Keratinocyte (primary cell): Measurements from ENCODE around the gene CIZ1. TPM values are rescaled to one million over a fixed set of nuclear protein-coding genes. Genes with fewer than 3 reads are reported as not detected.

ENCODE experiments used
- DNase-seq: peaks from one replicate; pipeline ENCODE4 v3.0.0-alpha.2; 2011; ENCODE audit warnings: low read depth, missing footprints, low spot score
- FAIRE-seq: peaks from 2 replicates; lab custom pipeline; 2011; peaks lifted over from hg19 to GRCh38; lab: Jason Lieb, UNC
- H2AFZ ChIP-seq: 2 replicates; pipeline ENCODE4 v1.6.0; 2012; ENCODE audit warnings: low read length, control low read depth, inconsistent platforms; ENCODE audit not compliant: control insufficient read depth
- H3K27ac ChIP-seq: 2 replicates; pipeline ENCODE4 v1.5.1; 2011; ENCODE audit warnings: low read length; ENCODE audit not compliant: control insufficient read depth, insufficient read depth
- H3K27me3 ChIP-seq: 3 replicates; pipeline ENCODE4 v1.6.0; 2011; ENCODE audit warnings: low read length; ENCODE audit not compliant: control insufficient read depth, insufficient read depth; ENCODE audit errors: extremely low read depth
- H3K36me3 ChIP-seq, 2 experiments: 2 replicates in 1 of 2; 3 replicates in 1 of 2; pipeline ENCODE4 v1.5.1; 2011; ENCODE audit warnings: low read length in 2 of 2, mild to moderate bottlenecking in 1 of 2; ENCODE audit not compliant: control insufficient read depth in 2 of 2, insufficient read depth in 2 of 2; ENCODE audit errors: extremely low read depth in 1 of 2
- H3K4me1 ChIP-seq: 3 replicates; pipeline ENCODE4 v1.5.1; 2011; ENCODE audit warnings: low read length; ENCODE audit not compliant: control insufficient read depth, insufficient read depth; ENCODE audit errors: extremely low read depth
- H3K4me2 ChIP-seq: 3 replicates; pipeline ENCODE4 v1.6.0; 2011; ENCODE audit warnings: low read depth, low read length; ENCODE audit not compliant: control insufficient read depth, insufficient read depth; ENCODE audit errors: extremely low read depth
- H3K4me3 ChIP-seq, 3 experiments: fragments of 200-600 bp in 1 of 3; sonication (generic) in 1 of 3; 2 replicates in 2 of 3; 3 replicates in 1 of 3; pipeline ENCODE4 v1.5.1; 2011 to 2016; ENCODE audit warnings: low read length in 3 of 3, mild to moderate bottlenecking in 3 of 3, control low read depth in 2 of 3, inconsistent platforms in 1 of 3, low read depth in 1 of 3, mixed read lengths in 1 of 3, mixed run types in 1 of 3, moderate library complexity in 1 of 3; ENCODE audit not compliant: control insufficient read depth in 2 of 3, insufficient read depth in 2 of 3; ENCODE audit errors: extremely low read depth in 1 of 3
- H3K79me2 ChIP-seq: 2 replicates; pipeline ENCODE4 v1.6.0; 2012; ENCODE audit warnings: low read length; ENCODE audit not compliant: control insufficient read depth, insufficient read depth
- H3K9ac ChIP-seq: 3 replicates; pipeline ENCODE4 v1.6.0; 2011; ENCODE audit warnings: low read length; ENCODE audit not compliant: control insufficient read depth, insufficient read depth; ENCODE audit errors: extremely low read depth
- H3K9me1 ChIP-seq: 3 replicates; pipeline ENCODE4 v1.6.0; 2011; ENCODE audit warnings: low read length; ENCODE audit not compliant: control insufficient read depth, insufficient read depth; ENCODE audit errors: extremely low read depth
- H3K9me3 ChIP-seq: 2 replicates; pipeline ENCODE4 v1.5.1; 2012; ENCODE audit warnings: low read depth, low read length; ENCODE audit not compliant: control insufficient read depth
- H4K20me1 ChIP-seq: 3 replicates; pipeline ENCODE4 v1.6.0; 2011; ENCODE audit warnings: low read length; ENCODE audit not compliant: control insufficient read depth, insufficient read depth; ENCODE audit errors: extremely low read depth
- CTCF ChIP-seq, 3 experiments: IDR thresholded peaks in 1 of 3; conservative IDR thresholded peaks in 1 of 3; optimal IDR thresholded peaks in 1 of 3; 2 replicates in 2 of 3; 3 replicates in 1 of 3; pipeline versions ENCODE3 to v1.5.1; 2011; ENCODE audit warnings: low read length in 3 of 3, mild to moderate bottlenecking in 3 of 3, moderate library complexity in 2 of 3, control low read depth in 1 of 3, inconsistent platforms in 1 of 3; ENCODE audit not compliant: insufficient read depth in 2 of 3; ENCODE audit errors: extremely low read depth in 1 of 3
- EZH2 ChIP-seq: IDR thresholded peaks from one replicate; pipeline ENCODE4 v1.6.1; 2012; ENCODE audit warnings: inconsistent platforms, mild to moderate bottlenecking, low read length, moderate library complexity
- dilution Hi-C: fragments of 300-500 bp; cut with MboI; formaldehyde crosslinking; loops from one replicate; pipeline ENCODE4 v1.7.0; 2020; ENCODE audit warnings: low sequenced_read_pairs; ENCODE audit not compliant: extremely low pct_ligation_motif_present
- polyA plus RNA-seq, 5 experiments: library from polyadenylated mRNA; depleted of rRNA in 3 of 5; stranded (reverse) in 3 of 5; stranded (forward) in 1 of 5; unstranded in 1 of 5; fragments of >200 nt; gene quantifications; 1 replicate in 1 of 5; 2 replicates in 3 of 5; 3 replicates in 1 of 5; pipeline versions ENCODE4 v1.2.1 to v1.2.3, GENCODE V29; 2011 to 2012; ENCODE audit warnings: missing spikeins in 2 of 5, low read depth in 1 of 5, low replicate concordance in 1 of 5

Gene CIZ1
- polyA plus RNA-seq, 1 donor (not counting 4 experiments of a cell fraction or from before 2014, with no cell fraction given), result 23.5 TPM

GRCh38 chr9:128211981-128212281, 20.6 kb upstream of the CIZ1 start:
- H3K9me1 ChIP-seq, result no peaks in the 10 kb centered on the region
- DNase-seq (no peak), FAIRE-seq (no peak)
- no peak overlapping the region for H2AFZ ChIP-seq
- no peaks in the 10 kb centered on the region for H3K9me3 ChIP-seq
- peaks cover 12% of the 10 kb centered on the region for H3K4me1 ChIP-seq
- dilution Hi-C loops, result no loop called here
- no peak for TF ChIP-seq EZH2
- no peak for TF ChIP-seq CTCF (optimal IDR thresholded peaks at IDR 0.05 in 1 of 3, IDR thresholded peaks at IDR 0.05 in 1 of 3, conservative IDR thresholded peaks at IDR 0.05 in 1 of 3; ENCODE audit: extremely low read depth in 1 of 3, insufficient read depth in 2 of 3, low read length in 3 of 3)
- no peak overlapping the region for H3K9ac ChIP-seq
- H4K20me1 ChIP-seq, result no peaks in the 10 kb centered on the region
- no peaks in the 10 kb centered on the region for H3K36me3 ChIP-seq
- H3K79me2 ChIP-seq, result no peaks in the 10 kb centered on the region
- peaks cover 12% of the 10 kb centered on the region for H3K27me3 ChIP-seq
- no peak overlapping the region for H3K4me3 ChIP-seq
- no peak overlapping the region for H3K27ac ChIP-seq
- no peak overlapping the region for H3K4me2 ChIP-seq

- H2AFZ ChIP-seq, result no peak overlapping the region
- no peak for DNase-seq
- no peaks in the 10 kb centered on the region for H3K79me2 ChIP-seq
- no peak overlapping the region for H3K4me3 ChIP-seq
- H3K9ac ChIP-seq, result no peak overlapping the region
- H3K9me3 ChIP-seq, result no peaks in the 10 kb centered on the region
- no peaks in the 10 kb centered on the region for H4K20me1 ChIP-seq
- H3K36me3 ChIP-seq, result no peaks in the 10 kb centered on the region
- peaks cover 12% of the 10 kb centered on the region for H3K27me3 ChIP-seq
- FAIRE-seq, result no peak
- no peak overlapping the region for H3K4me2 ChIP-seq
- TF ChIP-seq EZH2, result no peak
- no peak for TF ChIP-seq CTCF (optimal IDR thresholded peaks at IDR 0.05 in 1 of 3, IDR thresholded peaks at IDR 0.05 in 1 of 3, conservative IDR thresholded peaks at IDR 0.05 in 1 of 3; ENCODE audit: extremely low read depth in 1 of 3, insufficient read depth in 2 of 3, low read length in 3 of 3)
- peaks cover 12% of the 10 kb centered on the region for H3K4me1 ChIP-seq
- H3K9me1 ChIP-seq, result no peaks in the 10 kb centered on the region
- H3K27ac ChIP-seq, result no peak overlapping the region
- dilution Hi-C loops, result no loop called here
Observed at GRCh38 chr9:128211186-128211980, 20.0 kb upstream of the CIZ1 start.
